ENCODE measurements around the gene CD151.

The CD151 gene

GRCh38 chr11:832529-833113 is at the start of gene CD151:
TSS of gene CD151 (plus strand) at chr11:832952. CDS start at chr11:836070, 3,118 bp downstream.
- no peak for DNase-seq

- no peak for DNase-seq
Measured at GRCh38 chr11:783581-784015, 49.2 kb upstream of the CD151 start.

- no peak for DNase-seq
Measured at GRCh38 chr11:786235-787083, 46.3 kb upstream of the CD151 start.

GRCh38 chr11:787084-787675 is 45.6 kb upstream of the CD151 start:
- DNase-seq, result no peak

GRCh38 chr11:788009-788640 is 44.6 kb upstream of the CD151 start:
- DNase-seq, result no peak

- DNase-seq, result no peak
Measured at GRCh38 chr11:788953-789940, 43.5 kb upstream of the CD151 start.

GRCh38 chr11:789943-790342 is 42.8 kb upstream of the CD151 start, which contains the start of gene CEND1:
TSS of gene CEND1 (minus strand) at chr11:790090. CDS start at chr11:788576, 1,514 bp downstream.
- DNase-seq, result no peak

- no peak for DNase-seq
Measured at GRCh38 chr11:790721-791564, 41.8 kb upstream of the CD151 start.

- no peak for DNase-seq
Measured at GRCh38 chr11:791658-792534, 40.9 kb upstream of the CD151 start.

- no peak for DNase-seq
Measured at GRCh38 chr11:792535-792821, 40.3 kb upstream of the CD151 start.

- DNase-seq, result no peak
Measured at GRCh38 chr11:792873-793272, 39.9 kb upstream of the CD151 start.

- no peak for DNase-seq
Measured at GRCh38 chr11:793556-793955, 39.2 kb upstream of the CD151 start.

GRCh38 chr11:794013-794765 is 38.6 kb upstream of the CD151 start:
- DNase-seq, result no peak

- no peak for DNase-seq
Measured at GRCh38 chr11:794766-795633, 37.8 kb upstream of the CD151 start.

GRCh38 chr11:795634-796564 is 36.9 kb upstream of the CD151 start:
- DNase-seq, result no peak

- no peak for DNase-seq
Measured at GRCh38 chr11:796565-797295, 36.0 kb upstream of the CD151 start.
